ENCODE measurements around the gene GPN1.

- TF ChIP-seq, protein P1, sequence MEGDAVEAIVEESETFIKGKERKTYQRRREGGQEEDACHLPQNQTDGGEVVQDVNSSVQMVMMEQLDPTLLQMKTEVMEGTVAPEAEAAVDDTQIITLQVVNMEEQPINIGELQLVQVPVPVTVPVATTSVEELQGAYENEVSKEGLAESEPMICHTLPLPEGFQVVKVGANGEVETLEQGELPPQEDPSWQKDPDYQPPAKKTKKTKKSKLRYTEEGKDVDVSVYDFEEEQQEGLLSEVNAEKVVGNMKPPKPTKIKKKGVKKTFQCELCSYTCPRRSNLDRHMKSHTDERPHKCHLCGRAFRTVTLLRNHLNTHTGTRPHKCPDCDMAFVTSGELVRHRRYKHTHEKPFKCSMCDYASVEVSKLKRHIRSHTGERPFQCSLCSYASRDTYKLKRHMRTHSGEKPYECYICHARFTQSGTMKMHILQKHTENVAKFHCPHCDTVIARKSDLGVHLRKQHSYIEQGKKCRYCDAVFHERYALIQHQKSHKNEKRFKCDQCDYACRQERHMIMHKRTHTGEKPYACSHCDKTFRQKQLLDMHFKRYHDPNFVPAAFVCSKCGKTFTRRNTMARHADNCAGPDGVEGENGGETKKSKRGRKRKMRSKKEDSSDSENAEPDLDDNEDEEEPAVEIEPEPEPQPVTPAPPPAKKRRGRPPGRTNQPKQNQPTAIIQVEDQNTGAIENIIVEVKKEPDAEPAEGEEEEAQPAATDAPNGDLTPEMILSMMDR (IDR thresholded peaks at IDR 0.05; ENCODE audit: low read length): no peak
- no peak for TF ChIP-seq EZH2phosphoT487 (IDR thresholded peaks at IDR 0.05; ENCODE audit: low read length)
- no peak for TF ChIP-seq EZH2 (optimal IDR thresholded peaks at IDR 0.05; ENCODE audit: low read depth, low read length)
These were observed 22.2 kb upstream of the GPN1 start for GRCh38 chr2:27606611-27607010.
